GM18873 (cell line): Measurements from ENCODE around the gene QRFP.

Source experiments
- ATAC-seq: cut with Tn5 transposase; IDR thresholded peaks from one replicate; pipeline ENCODE4 v1.9.1; 2021; ENCODE audit warnings: mild to moderate bottlenecking, moderate library complexity, moderate number of reproducible peaks; ENCODE audit not compliant: unreplicated experiment, low FRiP score

QRFP gene, protein sequence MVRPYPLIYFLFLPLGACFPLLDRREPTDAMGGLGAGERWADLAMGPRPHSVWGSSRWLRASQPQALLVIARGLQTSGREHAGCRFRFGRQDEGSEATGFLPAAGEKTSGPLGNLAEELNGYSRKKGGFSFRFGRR

DNA sequence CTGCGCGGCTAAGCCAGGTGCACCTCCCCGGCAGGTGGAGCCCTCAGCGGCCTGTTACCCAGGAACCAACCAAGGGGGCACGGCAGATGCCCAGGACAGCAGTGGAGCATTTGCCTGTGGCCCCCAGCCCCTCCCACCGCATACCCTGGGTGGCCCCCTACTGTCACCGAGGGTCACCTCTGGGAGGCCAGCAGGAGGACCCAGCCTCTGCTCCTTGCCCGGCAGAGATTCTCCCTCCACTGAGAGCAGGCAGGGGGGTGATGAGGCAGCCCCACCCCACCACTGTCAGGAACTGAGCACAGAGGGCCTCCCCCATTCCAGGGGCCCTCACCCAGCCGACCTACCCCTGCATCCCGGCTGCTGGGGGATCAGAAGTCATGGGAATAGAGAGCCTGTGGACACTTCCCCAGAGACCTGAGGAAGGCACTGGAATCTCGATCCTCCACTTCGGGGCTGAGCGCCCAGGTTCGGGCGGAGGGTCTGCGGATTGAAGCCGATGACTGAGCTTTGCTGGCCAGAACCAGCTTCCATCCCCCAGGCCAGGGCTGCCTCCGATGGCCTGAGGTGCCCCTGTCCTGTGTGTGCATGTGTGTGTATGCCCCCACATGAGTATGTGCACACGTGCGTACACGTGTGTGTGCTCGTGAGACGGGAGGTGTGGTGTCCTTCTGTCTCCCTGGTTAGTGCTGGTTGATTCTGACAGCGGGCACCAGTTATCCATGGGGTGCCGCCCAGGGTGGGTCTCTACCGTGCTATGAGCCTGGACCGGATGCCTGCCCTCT is at the start of gene QRFP:
Gene QRFP, minus strand, starts transcription at position 580 of the 782 bp plus-strand sequence. CDS start 2,974 bp downstream, outside the sequence.
- ATAC-seq = no peak

DNA sequence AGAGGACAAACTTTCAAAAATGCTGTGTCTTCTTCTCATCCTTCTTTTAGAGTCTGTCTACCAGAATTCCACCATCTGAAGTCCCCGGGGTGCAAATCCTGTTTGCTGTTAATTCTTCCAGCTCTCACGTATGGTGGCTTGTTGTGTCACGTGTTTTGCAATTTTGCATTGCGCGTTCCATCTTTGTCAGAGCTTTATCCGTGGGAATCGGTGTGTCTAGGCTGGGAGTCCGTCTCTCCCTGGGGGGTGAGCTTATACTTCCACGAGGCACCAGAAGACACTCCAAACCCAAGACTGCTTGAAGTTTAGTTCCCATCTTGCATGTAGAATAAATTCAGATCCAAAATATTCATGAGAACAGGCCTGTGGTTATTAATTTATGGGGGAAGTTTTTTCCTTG is 48.6 kb upstream of the QRFP start:
- ATAC-seq = no peak

DNA sequence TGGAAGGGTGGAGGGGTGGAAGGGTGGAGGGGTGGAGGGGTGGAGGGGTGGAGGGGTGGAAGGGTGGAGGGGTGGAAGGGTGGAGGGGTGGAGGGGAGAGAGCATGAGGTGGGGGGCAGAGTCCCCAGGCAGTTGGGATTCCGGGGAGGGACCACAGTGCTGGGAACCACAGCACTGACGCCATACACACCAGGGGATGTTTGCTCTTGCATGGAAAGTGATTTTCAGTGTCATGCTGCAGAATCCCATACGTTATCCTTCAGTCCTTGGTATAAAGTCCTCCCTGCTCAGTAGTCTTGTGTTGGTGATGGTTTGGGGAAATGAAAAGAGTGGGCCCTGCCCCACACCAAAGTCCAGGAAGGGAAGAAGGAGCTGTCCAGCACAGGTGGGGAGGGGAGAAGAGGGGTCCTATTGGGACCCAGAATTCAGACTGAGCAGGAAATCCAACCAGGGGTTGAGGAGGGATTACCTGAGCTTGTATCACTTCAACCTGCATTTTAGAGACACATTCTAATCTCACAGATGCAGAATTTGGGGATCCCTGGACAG is 48.0 kb upstream of the QRFP start:
- no peak for ATAC-seq

DNA sequence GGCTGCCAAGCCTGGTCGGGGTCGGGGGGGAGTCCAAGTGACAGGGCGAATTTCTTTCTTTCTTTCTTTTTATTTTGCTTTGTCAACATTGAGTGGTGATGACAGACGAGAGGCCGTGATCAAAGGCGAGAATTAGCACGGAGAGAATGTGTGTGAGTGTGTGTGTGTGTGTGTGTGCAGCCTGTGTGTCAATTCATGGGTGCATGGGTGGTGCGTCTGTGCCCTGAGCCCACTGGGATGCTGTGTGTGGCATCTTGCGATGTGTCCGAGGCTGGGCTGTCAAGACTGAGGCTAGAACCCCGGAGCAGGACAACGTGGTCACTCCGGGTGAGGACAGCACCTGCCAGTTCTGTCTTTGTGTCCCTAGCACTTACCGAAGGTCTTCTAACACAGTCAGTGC is 47.2 kb upstream of the QRFP start:
- no peak for ATAC-seq

DNA sequence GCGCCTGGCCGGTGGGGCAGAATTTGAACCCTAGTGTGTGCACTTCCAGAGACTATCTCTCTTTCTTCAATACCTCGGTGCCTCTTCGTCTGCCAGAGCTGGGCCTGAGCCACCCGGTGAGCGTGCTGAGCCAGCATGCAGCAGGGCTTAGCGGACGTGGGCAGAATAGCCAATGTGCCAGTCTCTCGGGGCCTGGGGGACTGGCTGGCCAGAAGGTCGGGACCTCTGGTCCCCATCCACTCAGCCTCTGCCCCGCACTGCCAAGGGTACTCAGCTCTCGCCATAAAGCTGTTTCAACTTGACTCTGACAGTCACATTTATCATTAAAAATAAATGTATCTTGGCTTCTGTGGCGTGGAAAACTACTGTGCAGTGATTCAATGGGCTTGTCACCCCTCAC is 46.6 kb upstream of the QRFP start:
- no peak for ATAC-seq

DNA sequence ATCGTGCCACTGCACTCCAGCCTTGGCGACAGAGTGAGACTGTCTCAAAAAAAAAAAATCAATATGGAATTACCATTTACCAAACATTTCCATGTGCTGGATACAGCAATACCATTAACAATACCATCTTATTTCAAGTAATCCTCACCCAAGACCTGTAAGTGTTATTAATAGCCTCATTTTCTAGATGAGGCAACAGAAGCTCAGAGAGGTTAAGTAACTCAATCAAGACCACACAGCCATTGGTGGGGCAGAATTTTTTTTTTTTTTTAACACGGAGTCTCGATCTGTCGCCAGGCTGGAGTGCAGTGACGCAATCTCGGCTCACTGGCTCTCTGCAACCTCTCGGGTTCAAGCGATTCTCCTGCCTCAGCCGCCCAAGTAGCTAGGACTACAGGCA is 46.1 kb upstream of the QRFP start:
- ATAC-seq = no peak

DNA sequence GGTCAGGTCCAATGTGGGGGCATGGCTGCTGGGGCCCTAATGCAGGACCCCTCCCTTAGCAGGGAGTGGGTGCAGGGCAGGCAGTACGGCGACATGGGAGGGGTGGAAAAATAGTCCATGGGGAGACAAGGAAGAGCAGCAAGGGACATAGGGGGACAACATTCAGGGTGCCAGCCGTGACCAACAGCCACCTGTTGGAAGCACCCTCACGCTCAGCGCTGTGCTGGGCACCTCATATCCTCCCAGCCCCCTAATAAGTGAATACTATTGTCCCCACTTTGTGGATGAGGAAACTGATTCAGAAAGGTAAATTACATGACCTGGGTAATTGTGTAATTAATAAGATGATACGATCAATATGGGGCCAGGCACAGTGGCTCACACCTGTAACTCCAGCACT is 45.5 kb upstream of the QRFP start:
- no peak for ATAC-seq

DNA sequence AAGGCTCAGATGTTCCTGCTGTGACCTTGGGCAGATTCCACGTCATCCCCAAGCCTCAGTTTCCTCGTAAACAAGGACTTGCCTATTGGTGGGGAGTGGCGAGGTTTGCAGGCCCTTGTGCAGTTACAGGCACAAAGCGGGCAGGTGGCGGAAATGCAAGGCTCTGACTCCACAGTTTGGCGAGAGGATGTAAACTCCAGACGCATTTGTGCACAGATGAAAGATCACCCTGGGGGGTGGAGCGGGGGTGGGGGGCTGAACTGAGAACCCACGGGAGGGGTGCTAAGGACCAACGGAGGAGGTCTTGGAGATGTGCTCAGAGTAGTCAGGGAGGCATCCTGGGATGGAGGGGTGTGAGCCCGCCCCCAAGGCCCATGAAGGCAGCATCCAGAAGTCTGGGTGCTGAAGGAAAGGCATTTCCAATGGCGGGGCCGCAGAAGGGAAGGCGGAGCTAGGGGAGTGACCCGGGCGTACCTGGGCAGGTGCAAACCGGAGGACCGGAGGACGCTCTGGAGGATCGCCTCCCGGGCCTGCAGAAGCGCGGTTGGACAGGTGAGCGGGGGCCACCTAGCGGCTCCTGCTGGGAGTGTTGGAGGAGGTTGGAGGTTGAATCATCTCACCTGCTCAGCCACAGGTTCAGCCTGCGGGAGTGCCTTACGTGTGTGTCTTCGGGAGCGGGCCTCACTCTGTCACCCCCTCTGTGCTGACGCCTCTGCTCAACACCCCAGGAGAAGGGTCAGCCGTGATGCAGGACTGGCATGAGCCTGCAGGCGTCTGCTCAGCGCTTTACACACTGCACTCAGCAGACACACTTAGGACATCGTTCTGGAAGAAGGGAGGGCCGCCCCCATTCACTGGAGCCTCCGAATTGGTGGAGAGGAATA is 44.3 kb upstream of the QRFP start:
- no peak for ATAC-seq

DNA sequence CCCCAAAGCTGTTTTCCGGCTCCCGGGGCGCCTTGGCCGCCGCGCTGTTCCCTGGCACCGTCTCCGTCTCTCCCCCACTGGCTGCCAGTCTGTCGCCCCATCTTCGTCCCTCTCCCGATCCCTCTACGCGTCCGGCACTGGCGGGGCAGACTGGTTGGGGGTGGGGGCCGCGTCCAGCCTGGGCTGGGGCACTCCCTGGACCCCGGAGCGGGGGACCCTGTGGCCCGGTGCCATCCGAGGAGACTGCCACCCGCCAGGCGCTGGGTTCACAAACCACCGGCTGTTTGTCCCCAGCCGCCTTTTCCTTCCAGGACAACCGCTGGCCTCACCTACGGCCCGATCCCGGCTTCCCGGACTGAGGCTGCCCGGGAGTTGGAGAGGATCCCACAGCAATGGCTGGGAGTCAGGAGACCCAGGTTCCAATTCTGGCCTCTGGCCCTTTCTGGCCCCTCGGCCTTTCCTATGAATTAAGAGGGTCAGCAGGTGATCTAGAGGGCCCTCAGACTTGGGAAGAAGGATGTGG is 43.5 kb upstream of the QRFP start:
- no peak for ATAC-seq

DNA sequence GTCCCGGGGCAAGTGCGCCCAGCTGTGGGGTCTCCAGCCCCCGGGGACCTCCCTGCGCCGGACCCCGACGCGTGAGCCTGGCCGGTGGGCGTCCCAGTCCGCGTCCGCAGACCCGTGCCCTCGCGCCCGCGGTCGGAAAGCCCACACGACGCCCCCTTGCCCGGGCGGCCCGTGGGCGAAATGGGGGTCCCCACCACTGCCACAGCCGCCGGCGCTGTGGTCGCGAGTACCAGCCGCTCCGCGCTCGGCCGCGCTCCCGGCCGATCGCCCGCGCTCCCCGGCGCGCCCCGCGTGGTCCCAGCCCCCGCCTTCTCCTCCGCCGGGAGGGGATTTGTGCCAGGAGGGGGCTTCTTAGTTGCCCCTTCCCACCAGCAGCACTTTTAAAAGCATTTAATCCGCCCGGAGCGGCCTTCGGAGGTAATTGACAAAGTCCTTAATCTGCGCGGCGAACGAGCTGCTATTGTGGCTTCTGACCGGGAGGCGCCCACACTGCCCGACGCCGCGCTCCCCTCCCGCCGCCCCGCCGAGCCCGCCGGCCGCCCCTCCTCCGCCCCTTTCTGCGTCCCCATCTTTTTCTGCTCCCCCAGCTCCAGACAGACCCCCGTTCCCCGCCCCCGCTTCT is 42.9 kb upstream of the QRFP start:
- no peak for ATAC-seq

DNA sequence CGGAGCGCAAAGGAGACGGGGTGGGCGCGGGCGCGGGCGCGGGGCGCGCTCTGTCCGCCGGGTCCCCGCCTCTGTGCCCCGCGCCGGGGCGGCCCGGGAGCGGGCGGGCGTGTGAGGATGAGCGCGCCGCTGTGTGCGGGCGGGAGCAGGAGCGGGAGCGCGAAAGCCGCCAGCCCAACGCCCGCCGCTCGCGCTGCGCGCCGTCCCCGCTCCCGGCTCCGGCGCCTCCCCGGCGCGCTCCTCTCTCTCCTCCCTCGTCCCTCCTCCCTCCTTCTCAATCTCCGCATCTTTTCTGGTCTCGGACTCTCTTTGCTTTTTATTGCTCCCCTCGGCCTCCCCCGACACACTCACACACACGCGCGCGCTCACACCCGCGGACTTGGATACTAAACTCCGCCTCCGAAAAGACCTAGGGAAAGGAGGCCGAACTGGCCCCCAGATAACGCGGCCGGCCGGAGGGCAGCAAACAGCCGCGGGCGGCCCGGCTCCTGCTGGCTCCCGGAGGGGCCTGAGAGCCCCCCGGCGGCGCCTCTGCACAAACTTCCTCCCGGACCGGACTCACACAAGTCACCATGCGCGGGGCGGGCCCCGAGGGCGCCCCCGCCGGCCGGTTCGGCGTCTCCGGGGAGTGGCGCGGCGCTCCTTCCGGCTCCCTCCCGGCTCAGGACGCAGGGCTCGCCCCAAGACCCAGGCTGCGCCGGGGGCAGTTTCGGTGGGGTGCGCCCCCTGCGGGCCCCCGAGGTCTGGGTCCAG is 42.2 kb upstream of the QRFP start, which contains the start of gene FIBCD1:
Gene FIBCD1, minus strand, starts transcription at position 596 of the 753 bp plus-strand sequence. CDS start 640 bp downstream, outside the sequence.
- no peak for ATAC-seq

DNA sequence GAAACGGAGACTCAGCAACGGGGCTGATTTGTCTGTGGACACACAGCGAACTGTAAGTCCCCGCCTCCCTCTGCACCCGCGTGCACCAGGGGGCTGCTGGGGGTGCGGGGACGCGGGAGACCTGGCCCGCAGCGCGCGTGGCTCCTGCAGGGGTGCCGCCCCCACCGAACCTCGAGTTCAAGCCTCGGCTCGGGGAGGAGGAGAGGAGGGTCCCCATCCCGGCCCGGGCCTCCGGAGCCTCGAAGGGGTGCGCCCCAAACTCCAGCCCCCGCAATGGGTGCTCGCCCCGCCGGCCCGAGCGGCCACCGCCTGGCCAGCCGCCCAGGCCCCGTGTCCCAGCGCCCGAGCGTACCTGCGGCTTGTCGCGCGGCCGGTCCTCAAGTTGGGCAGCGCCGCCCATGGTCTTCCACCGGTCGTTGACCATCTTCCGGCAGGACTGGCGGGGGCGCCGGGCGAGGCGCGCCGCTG is 41.6 kb upstream of the QRFP start:
- no peak for ATAC-seq

DNA sequence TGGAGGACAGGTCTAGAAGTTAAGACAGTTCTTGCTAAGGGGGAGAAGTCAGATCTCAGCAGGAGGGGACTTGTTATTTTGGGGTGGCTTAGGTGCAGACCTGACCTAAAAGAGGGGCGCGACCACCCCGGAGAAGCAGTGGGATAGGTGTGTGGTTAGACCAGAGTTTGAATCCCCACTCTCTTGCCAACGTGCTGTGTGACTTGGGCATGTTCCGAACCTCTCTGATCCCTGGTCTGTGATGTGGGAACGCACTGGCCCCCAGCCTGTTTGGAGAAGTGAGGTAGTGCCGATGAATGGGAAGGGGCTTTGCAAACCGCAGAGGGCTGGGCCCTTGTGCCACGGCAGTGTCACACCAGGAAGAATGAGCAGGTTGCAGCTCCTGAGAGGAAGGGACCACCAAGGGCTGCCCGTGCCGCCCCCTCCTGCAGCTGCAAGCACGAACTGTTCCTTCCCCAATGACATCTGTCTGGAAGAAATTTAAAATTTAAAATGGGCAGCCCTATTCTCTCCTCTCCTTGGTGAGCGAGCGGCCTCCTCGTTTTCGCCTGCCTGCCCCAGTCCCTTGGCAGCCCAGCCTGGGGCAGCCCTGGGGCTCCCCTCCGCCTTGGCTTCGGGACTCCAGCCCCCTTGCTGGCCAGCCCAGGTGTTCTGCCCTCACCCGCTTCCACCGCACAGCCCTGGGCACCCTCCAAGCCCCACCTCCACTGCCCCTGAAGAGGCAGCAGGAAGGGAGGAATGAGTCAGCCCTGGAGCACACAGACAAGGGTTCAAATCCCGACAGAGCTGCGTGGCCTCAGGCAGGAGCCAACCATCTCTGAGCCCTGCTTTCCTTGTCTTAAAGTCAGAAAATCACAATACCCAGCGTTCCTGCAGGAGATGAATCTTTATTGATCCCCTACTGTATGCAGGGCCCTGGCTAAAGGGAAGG is 40.8 kb upstream of the QRFP start:
- no peak for ATAC-seq

DNA sequence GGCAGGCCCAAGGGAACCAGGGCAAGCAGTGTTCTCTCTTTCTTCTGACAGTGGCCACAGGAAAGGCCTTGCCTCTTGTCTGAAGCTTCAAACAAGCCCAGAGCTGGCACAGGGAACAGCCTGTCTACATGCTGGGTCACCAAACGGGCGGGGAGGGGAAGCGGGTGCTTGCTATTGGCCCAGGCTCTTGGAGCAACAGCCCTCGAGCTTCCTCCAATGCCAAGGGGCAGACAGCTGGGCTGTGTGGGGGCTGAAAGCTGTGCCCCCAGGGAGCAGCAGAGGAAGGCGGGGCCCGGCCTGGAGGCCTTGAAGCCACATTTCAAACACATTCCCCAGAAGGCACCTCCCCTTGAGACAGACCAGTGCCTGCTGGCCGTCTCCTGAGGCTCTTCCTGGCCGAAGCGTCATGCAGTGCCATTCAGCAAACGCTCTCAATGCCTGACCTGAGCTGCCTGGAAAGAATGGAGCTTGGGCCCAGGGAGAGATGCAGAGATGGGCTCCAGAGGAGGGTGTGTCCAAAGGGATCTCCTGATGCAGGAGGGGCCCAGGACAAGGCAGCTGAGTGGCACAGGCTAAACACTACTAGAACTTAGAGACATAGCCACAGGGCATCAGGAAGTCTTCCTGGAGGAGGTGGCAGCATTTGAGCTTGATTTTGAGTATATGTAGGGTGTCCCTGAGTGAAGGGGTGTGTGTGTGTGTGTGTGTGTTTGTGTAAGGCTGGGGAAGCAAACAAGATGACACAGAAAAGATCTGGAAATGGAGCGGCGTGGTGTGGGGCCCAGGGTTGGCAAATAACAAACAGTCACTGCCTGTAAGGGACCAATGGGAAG is 39.9 kb upstream of the QRFP start:
- no peak for ATAC-seq

DNA sequence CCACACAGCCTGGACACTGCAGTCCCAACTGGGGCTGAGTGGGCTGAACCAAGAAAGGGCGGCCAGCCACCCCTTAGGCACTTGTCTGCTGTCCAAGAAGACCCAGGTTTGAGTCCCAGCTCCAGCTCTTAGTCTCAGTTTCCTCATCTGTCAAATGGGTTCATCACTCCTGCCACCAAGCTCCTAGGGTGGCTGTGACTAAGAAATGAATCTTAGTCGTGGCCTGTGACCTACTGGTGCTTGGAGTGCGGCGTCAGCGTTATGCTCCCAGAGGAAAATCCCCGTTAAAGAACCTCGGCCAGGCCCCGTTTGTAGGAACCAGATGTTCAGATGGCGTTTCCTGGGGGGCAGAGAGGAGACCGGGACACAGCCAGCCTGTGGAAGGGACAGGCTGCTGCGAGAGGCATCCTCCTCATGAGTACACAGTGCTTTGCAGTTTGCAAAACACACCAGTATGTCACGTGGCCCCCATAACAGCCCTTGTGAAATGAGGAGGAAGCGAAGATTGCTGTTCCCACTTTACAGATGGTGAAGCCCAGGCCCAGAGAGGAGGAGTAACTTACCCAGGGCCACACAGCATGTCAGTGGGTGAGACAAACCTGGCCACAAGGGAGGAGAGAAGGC is 39.1 kb upstream of the QRFP start:
- no peak for ATAC-seq

DNA sequence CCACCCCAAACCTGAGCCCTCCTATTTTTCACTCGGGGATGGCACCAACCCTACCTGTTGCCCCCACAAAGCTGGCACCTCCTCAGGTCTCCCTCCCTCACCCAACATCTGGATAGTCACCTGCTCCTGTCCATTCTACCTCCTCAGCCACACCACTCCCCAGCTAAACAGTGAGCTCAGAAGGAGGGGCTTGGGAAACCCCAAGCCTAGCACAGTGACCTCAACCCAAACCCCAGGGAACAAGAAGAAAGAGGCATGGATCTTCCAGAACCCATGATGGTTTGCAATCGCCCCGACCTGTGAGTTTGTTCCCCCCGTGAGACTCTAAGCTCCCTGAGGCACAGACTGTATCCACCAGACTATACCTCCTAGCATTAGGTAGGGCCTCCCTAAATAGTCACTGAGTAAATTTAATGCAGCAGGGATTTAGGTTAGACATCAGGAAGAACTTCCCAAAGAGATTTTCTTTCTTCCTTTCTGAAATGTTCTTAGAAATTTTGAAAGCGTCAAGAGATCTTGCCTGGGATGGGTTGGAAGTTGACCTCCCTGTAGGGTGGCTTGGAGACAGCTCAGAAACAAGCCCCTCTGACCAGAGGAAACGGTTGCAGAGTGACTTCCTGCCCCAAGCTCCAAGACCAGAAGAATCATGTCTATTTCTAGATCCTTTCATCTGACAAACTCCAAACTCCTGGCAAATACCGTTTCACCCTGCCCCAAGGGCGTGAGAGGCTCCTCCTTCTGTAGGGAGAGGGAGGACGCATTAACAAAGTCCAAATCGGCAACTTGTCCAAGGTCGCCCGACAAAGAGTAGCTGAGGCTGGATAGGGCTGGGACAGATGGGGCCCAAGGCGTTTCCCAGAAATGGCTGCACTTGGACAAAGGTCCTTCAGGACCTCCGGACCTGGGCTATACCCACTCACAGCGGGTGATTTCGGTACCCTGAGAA is 38.4 kb upstream of the QRFP start:
- no peak for ATAC-seq
